Uterus (tissue), 4 donors: ENCODE results near the gene CFAP97D1. TPM values are rescaled to one million over a fixed set of nuclear protein-coding genes. Genes with fewer than 3 reads are reported as not detected.

ENCODE experiments used
- DNase-seq, 2 donors: peaks; one replicate each; pipeline ENCODE4 v3.0.0-alpha.2; 2019 to 2020
- H3K27ac ChIP-seq, 2 donors: fragments of 200-600 bp; sonication (generic); 1 replicate in 1 of 2; 2 replicates in 1 of 2; pipeline ENCODE4 v1.5.1; 2016 to 2018
- H3K27me3 ChIP-seq, 2 donors: fragments of 200-600 bp; sonication (generic); one replicate each; pipeline ENCODE4 v1.5.1; 2018 to 2019; ENCODE audit warnings: control low read depth in 1 of 2
- H3K36me3 ChIP-seq, 2 donors: fragments of 200-600 bp; sonication (generic); one replicate each; pipeline ENCODE4 v1.5.1; 2019; ENCODE audit warnings: control low read depth in 1 of 2
- H3K4me1 ChIP-seq, 2 donors: fragments of 200-600 bp; sonication (generic); one replicate each; pipeline ENCODE4 v1.5.1; 2018 to 2019; ENCODE audit warnings: control low read depth in 1 of 2
- H3K4me3 ChIP-seq, 2 donors: fragments of 200-600 bp; sonication (generic); 1 replicate in 1 of 2; 2 replicates in 1 of 2; pipeline ENCODE4 v1.5.1; 2018 to 2019; ENCODE audit warnings: mild to moderate bottlenecking in 1 of 2
- H3K9me3 ChIP-seq, 2 donors: fragments of 200-600 bp; sonication (generic); one replicate each; pipeline ENCODE4 v1.5.1; 2019; ENCODE audit warnings: control low read depth in 1 of 2
- POLR2A ChIP-seq, 2 donors: fragments of 450-650 bp; IDR thresholded peaks; one replicate each; pipeline ENCODE4 v1.6.1; 2016; ENCODE audit warnings: antibody characterized with exemption in 2 of 2, mild to moderate bottlenecking in 1 of 2, moderate library complexity in 1 of 2
- intact Hi-C: fragments of 100-400 bp; cut with DNase I; formaldehyde crosslinking; loops from one replicate; pipeline ENCODE4 v1.15.1; 2023; ENCODE audit warnings: low total_unique reads
- total RNA-seq, 4 donors: library from RNA; depleted of rRNA in 3 of 4; stranded (reverse); fragments of >200 nt in 3 of 4; gene quantifications; one replicate each; pipeline versions ENCODE4 v1.1.0 to v1.2.4, GENCODE V29; 2014 to 2023
- TF ChIP-seq, protein P1 (sequence below), 4 experiments: fragments of 200-600 bp in 2 of 4; fragments of 450-650 bp in 2 of 4; sonication (generic) in 2 of 4; IDR thresholded peaks; one replicate each; pipeline ENCODE4 v1.5.1; 2016 to 2019; ENCODE audit warnings: antibody characterized with exemption in 4 of 4, mild to moderate bottlenecking in 2 of 4, moderate library complexity in 1 of 4
- donor health status: DM: yes; HTN: yes; CAD: no.

CFAP97D1 gene
- total RNA-seq, 4 donors from 2014 or later: not detected

- peaks cover 0 to 3% of the 10 kb centered on the region in 2 donors for H3K4me1 ChIP-seq
- H3K9me3 ChIP-seq: no peaks in the 10 kb centered on the region
- H3K36me3 ChIP-seq: no peaks in the 10 kb centered on the region
- H3K27me3 ChIP-seq: no peaks in the 10 kb centered on the region
- TF ChIP-seq, protein P1, sequence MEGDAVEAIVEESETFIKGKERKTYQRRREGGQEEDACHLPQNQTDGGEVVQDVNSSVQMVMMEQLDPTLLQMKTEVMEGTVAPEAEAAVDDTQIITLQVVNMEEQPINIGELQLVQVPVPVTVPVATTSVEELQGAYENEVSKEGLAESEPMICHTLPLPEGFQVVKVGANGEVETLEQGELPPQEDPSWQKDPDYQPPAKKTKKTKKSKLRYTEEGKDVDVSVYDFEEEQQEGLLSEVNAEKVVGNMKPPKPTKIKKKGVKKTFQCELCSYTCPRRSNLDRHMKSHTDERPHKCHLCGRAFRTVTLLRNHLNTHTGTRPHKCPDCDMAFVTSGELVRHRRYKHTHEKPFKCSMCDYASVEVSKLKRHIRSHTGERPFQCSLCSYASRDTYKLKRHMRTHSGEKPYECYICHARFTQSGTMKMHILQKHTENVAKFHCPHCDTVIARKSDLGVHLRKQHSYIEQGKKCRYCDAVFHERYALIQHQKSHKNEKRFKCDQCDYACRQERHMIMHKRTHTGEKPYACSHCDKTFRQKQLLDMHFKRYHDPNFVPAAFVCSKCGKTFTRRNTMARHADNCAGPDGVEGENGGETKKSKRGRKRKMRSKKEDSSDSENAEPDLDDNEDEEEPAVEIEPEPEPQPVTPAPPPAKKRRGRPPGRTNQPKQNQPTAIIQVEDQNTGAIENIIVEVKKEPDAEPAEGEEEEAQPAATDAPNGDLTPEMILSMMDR (IDR thresholded peaks at IDR 0.05): no peak
- TF ChIP-seq POLR2A (IDR thresholded peaks at IDR 0.05): peak; percentile 29 to 69
- peak; percentile 45 to 72 for DNase-seq
- peak within 1 kb of the TSS; percentile 48 to 77 for H3K4me3 ChIP-seq
- peak within 1 kb of the TSS; percentile 43 to 68 for H3K27ac ChIP-seq
- intact Hi-C loops: no loop called here
These were observed 53.0 kb downstream of the CFAP97D1 start, which contains the start of gene MPP3 for GRCh38 chr17:43832976-43833829. Gene MPP3, minus strand, starts transcription at chr17:43833146. Its CDS starts 1,240 bp downstream, at chr17:43831906.

- TF ChIP-seq POLR2A (IDR thresholded peaks at IDR 0.05): no peak
- TF ChIP-seq, protein P1 (IDR thresholded peaks at IDR 0.05): no peak
- no peak overlapping the region for H3K4me3 ChIP-seq
- intact Hi-C loops: no loop called here
- peak in 1 of 2 donors; percentile 37 for DNase-seq
- no peaks in the 10 kb centered on the region for H3K36me3 ChIP-seq
- H3K4me1 ChIP-seq: peaks cover 0 to 3% of the 10 kb centered on the region in 2 donors
- H3K27ac ChIP-seq: no peak overlapping the region
- H3K27me3 ChIP-seq: no peaks in the 10 kb centered on the region
- no peaks in the 10 kb centered on the region for H3K9me3 ChIP-seq
These were observed 53.9 kb downstream of the CFAP97D1 start for GRCh38 chr17:43834106-43834505.

Other genes with a start within 250 kb of the CFAP97D1 start
- 1 to 10 TPM in 2 of 4 donors, under 1 TPM in 1, not detected in 1; 0.51 to 2.8 (median 2.1) TPM for gene ETV4, start 234.1 kb upstream of the CFAP97D1 start, total RNA-seq
- gene MEOX1, start 118.5 kb upstream of the CFAP97D1 start, total RNA-seq: 10 to 100 TPM in 3 of 4 donors, 1 to 10 TPM in 1; 6.9 to 24.3 (median 14.0) TPM
- not detected for gene SOST, start 21.6 kb upstream of the CFAP97D1 start, total RNA-seq
- 10 to 100 TPM; 28.4 to 88.1 (median 39.8) TPM for gene DUSP3, start 1.5 kb upstream of the CFAP97D1 start, total RNA-seq
- 10 to 100 TPM in 3 of 4 donors, 1 to 10 TPM in 1; 5.6 to 21.2 (median 15.8) TPM for gene MPP3, start 52.7 kb downstream of the CFAP97D1 start, total RNA-seq
- 1 to 10 TPM in 3 of 4 donors, not detected in 1; 2.1 to 6.5 (median 6.2) TPM for gene CD300LG, start 66.7 kb downstream of the CFAP97D1 start, total RNA-seq
- 10 to 100 TPM in 3 of 4 donors, 1 to 10 TPM in 1; 2.0 to 20.9 (median 13.3) TPM for gene MPP2, start 127.1 kb downstream of the CFAP97D1 start, total RNA-seq
- gene PPY, start 162.0 kb downstream of the CFAP97D1 start, total RNA-seq: not detected
- gene PYY, start 173.5 kb downstream of the CFAP97D1 start, total RNA-seq: not detected
- 1 to 10 TPM; 1.3 to 9.7 (median 2.6) TPM for gene NAGS, start 224.2 kb downstream of the CFAP97D1 start, total RNA-seq
- 10 to 100 TPM in 3 of 4 donors, 1 to 10 TPM in 1; 1.5 to 76.1 (median 49.8) TPM for gene TMEM101, start 234.5 kb downstream of the CFAP97D1 start, total RNA-seq